COLO668 (cell line): ENCODE measurements around the gene ERC2.

Experiments used
- DNase-seq: peaks from one replicate; lab custom pipeline; 2025; ENCODE audit not compliant: unreplicated experiment; lab: John Stamatoyannopoulos, UW

Gene ERC2

GRCh38 chr3:56260262-56260661 is 208.0 kb downstream of the ERC2 start:
- no peak for DNase-seq

- DNase-seq: no peak
Measured at GRCh38 chr3:56257826-56258225, 210.4 kb downstream of the ERC2 start.

GRCh38 chr3:56254835-56255234 is 213.4 kb downstream of the ERC2 start:
- DNase-seq: no peak

GRCh38 chr3:56253941-56254665 is 214.2 kb downstream of the ERC2 start:
- no peak for DNase-seq

GRCh38 chr3:56251343-56251945 is 216.8 kb downstream of the ERC2 start:
- DNase-seq: peak; percentile 16

GRCh38 chr3:56248021-56248420 is 220.2 kb downstream of the ERC2 start:
- DNase-seq: no peak

GRCh38 chr3:56238299-56238698 is 230.0 kb downstream of the ERC2 start:
- no peak for DNase-seq

GRCh38 chr3:56233742-56234141 is 234.5 kb downstream of the ERC2 start:
- DNase-seq: no peak

- DNase-seq: no peak
Measured at GRCh38 chr3:56229311-56229710, 239.0 kb downstream of the ERC2 start.

GRCh38 chr3:56222866-56223265 is 245.4 kb downstream of the ERC2 start:
- DNase-seq: no peak

- no peak for DNase-seq
Measured at GRCh38 chr3:56219894-56220805, 248.1 kb downstream of the ERC2 start.

GRCh38 chr3:56209982-56210751 is 258.1 kb downstream of the ERC2 start:
- no peak for DNase-seq

- DNase-seq: no peak
Measured at GRCh38 chr3:56207922-56208321, 260.3 kb downstream of the ERC2 start.

GRCh38 chr3:56205406-56205805 is 262.9 kb downstream of the ERC2 start:
- DNase-seq: no peak

GRCh38 chr3:56202997-56203396 is 265.3 kb downstream of the ERC2 start:
- DNase-seq: no peak

GRCh38 chr3:56201407-56201806 is 266.9 kb downstream of the ERC2 start:
- DNase-seq: no peak

GRCh38 chr3:56200251-56200650 is 268.0 kb downstream of the ERC2 start:
- no peak for DNase-seq

- DNase-seq: no peak
Measured at GRCh38 chr3:56197991-56198390, 270.3 kb downstream of the ERC2 start.

GRCh38 chr3:56197259-56197965 is 270.9 kb downstream of the ERC2 start:
- DNase-seq: no peak

GRCh38 chr3:56196700-56197099 is 271.6 kb downstream of the ERC2 start:
- no peak for DNase-seq
